H1 (cell line): ENCODE measurements around the gene NR3C2. TPM values are rescaled to one million over a fixed set of nuclear protein-coding genes. Genes with fewer than 3 reads are reported as not detected.

Experiments used
- CHD2 ChIP-seq: IDR thresholded peaks from 2 replicates; pipeline ENCODE4 v1.6.1; 2012; ENCODE audit warnings: low read length, improper control_type of control experiment
- KDM1A ChIP-seq: fragments of 200-600, 300-600 bp; sonication (generic); IDR thresholded peaks from 2 replicates; pipeline ENCODE4 v1.7.1; 2016; ENCODE audit warnings: mild to moderate bottlenecking, low read length, borderline replicate concordance
- NRF1 ChIP-seq: IDR thresholded peaks from 2 replicates; pipeline ENCODE4 v1.6.1; 2011; ENCODE audit warnings: mild to moderate bottlenecking, low read depth, low read length, improper control_type of control experiment
- POLR2AphosphoS5 ChIP-seq: IDR thresholded peaks from 2 replicates; pipeline ENCODE4 v1.6.1; 2011; ENCODE audit warnings: low read depth, low read length
- RAD21 ChIP-seq, 2 experiments: IDR thresholded peaks in 1 of 2; conservative IDR thresholded peaks in 1 of 2; 2 replicates each; pipeline ENCODE4 v1.6.1; 2011; ENCODE audit warnings: low read depth in 2 of 2, low read length in 2 of 2, improper control_type of control experiment in 1 of 2, inconsistent platforms in 1 of 2, mild to moderate bottlenecking in 1 of 2, moderate library complexity in 1 of 2
- SRF ChIP-seq: IDR thresholded peaks from 2 replicates; pipeline ENCODE4 v1.6.1; 2011; ENCODE audit warnings: mild to moderate bottlenecking, low read depth, low read length, moderate library complexity
- polyA plus RNA-seq, 7 experiments: library from polyadenylated mRNA; depleted of rRNA in 3 of 7; stranded (reverse) in 5 of 7; unstranded in 2 of 7; fragments of >200 nt in 5 of 7; fragments of 200-250 nt in 2 of 7; gene quantifications; 1 replicate in 5 of 7; 2 replicates in 1 of 7; 4 replicates in 1 of 7; pipeline versions ENCODE4 v1.2.1 to v1.2.3, GENCODE V29; 2011 to 2013; ENCODE audit warnings: missing spikeins in 2 of 7, mixed read lengths in 2 of 7
- total RNA-seq: library from RNA; stranded (reverse); fragmentation: NEBNext Ultra II Directional; extraction: Animal tissue kit (Norgen Biotek cat#: 25700); gene quantifications from 2 replicates; pipeline ENCODE4 v1.2.1, GENCODE V29; 2021

The NR3C2 gene
- total and polyA plus RNA-seq, 2 of the 8 experiments (the other 6 are each of a cell fraction or from before 2014, with no cell fraction given), result 0.80 to 3.9 TPM

DNA sequence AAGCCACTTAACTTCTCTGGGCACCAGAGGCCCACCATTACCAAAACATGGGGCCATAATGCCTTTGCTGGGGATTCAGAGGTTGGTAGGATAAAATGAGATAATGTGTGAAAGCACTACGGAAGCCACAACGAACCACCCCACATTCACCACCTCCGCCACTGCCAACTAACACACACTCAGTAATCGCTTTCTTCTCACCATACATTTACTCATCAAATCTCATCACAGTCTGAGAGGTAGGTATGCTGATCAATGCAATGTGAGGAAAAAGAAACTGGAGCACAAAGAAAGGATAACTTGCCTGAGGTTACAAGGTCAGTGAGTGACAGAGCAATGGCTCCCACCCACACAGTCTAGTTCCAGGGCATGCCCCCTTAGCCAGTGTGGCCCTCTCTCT is 257.3 kb downstream of the NR3C2 start (continued):
- TF ChIP-seq KDM1A (no peak), SRF (no peak), RAD21 (IDR thresholded peaks at IDR 0.05 in 1 of 2, conservative IDR thresholded peaks at IDR 0.05 in 1 of 2; ENCODE audit: low read depth in 2 of 2, low read length in 2 of 2) (no peak), NRF1 (no peak), CHD2 (no peak), POLR2AphosphoS5 (no peak)
